H54 (cell line): ENCODE results near the gene SOX30.
"Not testable (repeated sequence)": the region's sequence is repeated elsewhere in the genome, so short reads cannot be mapped to it uniquely, and the experiment has no call there.

Source experiments
- DNase-seq: peaks from one replicate; pipeline ENCODE4 v3.0.0; 2011; ENCODE audit warnings: low spot score, mixed read lengths; ENCODE audit not compliant: insufficient read length
- FAIRE-seq: peaks from 3 replicates; lab custom pipeline; 2011; peaks lifted over from hg19 to GRCh38; lab: Jason Lieb, UNC
- POLR2A ChIP-seq: IDR thresholded peaks from 2 replicates; pipeline ENCODE4 v1.6.1; 2011; ENCODE audit warnings: low read depth, mild to moderate bottlenecking, low read length

Gene SOX30

DNA sequence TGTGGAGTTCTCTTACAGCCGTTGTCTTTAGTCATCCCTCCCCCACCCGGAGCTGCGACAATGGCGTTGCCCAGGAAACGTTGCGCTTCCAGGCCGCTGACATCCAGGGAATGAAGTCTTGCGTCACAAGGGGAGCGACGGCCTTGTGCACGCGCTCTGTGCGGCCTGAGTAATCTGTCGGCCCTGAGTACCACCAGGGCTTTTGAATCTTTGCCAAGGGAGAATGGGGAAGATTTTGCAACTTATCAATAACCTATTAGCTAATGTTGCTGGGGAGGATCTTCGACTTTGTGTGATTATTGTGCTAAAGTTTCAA, at the start of gene SOX30:
Gene SOX30, minus strand, starts transcription at position 62 of the 316 bp plus-strand sequence. CDS start 360 bp downstream, outside the sequence.
- FAIRE-seq, result no peak
- no peak for DNase-seq
- TF ChIP-seq POLR2A, result no peak

DNA sequence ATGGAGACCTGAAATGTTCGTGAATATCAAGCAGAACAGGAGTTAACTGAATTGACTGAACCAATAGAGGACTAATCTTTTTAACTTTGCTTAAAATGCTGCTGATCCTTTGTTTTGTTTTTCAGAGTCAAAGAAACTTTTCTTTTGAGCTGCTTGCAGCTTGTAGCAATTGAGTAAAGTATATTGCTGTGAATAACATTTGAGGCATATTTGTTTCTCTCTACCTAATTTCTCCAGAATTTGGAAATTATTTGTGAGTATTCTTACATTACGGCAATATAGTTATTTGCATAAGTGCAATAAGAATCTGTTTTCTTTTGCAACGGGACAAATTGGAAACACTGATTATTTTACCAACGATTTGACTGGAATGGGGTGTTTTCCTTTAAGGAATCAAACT, 46.4 kb upstream of the SOX30 start:
- not testable (repeated sequence) for DNase-seq, FAIRE-seq

DNA sequence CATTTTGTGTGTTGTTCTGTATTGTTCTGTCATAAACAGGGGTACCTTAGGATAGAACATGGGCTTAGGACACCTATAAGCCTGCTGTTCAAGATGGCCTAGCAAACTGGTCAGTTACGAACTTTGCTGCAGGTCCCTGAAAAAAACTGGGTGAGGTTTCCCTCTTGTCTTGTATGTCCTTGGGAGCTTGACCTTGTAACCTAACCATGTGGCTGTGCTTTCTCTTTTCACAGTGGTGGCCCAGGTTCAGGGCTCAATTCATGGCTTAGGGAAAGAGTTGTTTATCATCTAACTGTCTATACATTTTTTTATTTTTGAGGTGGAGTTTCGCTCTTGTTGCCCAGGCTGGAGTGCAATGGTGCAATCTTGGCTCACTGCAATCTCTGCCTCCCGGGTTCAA, 43.9 kb upstream of the SOX30 start:
- not testable (repeated sequence) for FAIRE-seq, DNase-seq

DNA sequence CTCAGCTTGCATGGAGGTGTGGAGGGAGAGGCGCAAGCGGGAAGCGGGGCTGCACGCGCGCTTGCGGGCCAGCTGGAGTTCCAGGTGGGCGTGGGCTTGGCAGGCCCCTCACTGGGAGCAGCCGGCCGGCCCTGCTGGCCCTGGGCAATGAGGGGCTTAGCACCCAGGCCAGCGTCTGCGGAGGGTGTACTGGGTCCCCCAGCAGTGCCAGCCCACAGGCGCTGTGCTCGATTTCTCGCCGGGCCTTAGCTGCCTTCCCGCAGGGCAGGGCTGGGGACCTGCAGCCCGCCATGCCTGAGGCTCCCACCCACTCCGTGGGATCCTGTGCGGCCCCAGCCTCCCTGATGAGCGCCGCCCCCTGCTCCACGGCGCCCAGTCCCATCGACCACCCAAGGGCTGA, 41.6 kb upstream of the SOX30 start:
- FAIRE-seq, result not testable (repeated sequence)

DNA sequence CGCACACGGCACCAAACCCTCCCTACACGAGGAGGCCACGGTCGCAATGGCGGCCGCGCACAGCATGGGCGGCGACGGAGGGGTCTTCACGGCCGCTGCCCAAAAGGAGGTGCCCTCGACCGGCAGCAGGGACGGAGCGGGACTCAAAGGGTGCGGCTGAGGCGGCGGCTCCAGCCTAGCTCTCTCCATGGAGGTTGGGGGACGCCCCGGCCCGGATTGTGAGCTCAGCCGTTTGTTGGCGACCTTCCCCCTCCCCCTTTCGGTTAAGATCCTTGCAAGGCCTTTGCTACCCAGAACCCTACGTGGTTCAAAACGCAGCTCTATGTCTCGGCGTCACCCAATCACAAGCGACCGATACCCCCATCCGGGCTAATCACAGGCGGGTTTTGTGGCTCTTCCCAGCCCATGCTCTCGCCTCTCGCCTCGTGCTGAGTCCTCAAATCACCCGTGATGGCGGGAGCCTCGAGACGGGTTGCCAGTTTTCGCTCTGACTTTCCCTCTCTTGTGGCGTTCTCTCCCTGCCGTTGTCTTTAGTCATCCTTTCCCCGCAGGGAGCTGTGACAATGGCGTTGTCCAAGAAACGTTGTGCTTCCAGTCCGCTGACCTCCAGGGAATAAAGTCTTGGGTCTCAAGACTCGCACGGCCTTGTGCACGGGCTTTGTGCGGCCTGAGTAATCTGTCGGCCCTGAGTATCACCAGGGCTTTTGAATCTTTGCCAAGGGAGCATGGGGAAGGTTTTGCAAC, 38.6 kb upstream of the SOX30 start:
- FAIRE-seq (no peak), DNase-seq (no peak)
- TF ChIP-seq POLR2A, result no peak

More for the DNA sequence above, 41.6 kb upstream of the SOX30 start:
- DNase-seq, result not testable (repeated sequence)

DNA sequence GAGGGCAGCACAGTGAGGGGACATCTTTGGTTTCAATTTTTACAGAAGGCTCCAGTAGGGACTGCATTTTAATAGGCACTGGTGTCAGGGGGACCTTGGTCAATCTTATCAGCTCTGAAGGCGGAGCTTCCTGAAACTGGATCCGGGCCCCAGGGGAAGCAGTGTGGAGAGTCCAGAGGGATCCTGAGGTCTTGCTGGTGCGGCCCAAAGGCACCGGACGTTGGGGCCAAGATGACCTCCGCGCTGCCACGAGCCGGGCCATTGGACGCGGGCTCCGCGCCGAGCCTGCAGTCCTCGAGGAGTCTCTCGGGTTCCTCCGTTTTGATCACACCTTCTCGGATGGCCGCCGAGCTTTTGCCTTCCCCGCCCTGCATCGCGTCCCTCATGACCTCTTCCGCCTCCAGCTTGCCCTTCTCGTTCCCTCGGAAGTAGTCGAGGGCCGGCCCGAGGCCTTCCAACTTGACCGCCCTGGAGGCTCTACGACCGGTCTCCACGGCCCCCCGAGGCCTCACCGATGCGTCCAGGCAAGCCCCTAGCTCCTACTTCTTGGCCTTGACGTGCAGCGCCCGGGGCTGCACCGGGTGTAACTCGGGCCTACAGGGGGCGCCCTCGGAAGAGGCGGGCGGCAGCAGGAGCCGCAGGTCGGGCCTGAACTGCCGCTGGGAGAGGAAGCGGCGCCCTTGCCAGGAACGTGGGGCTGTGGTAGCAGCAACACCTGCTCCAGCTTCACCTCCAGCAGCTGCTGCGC, 37.9 kb upstream of the SOX30 start:
- no peak for TF ChIP-seq POLR2A
- no peak for DNase-seq
- FAIRE-seq, result no peak

DNA sequence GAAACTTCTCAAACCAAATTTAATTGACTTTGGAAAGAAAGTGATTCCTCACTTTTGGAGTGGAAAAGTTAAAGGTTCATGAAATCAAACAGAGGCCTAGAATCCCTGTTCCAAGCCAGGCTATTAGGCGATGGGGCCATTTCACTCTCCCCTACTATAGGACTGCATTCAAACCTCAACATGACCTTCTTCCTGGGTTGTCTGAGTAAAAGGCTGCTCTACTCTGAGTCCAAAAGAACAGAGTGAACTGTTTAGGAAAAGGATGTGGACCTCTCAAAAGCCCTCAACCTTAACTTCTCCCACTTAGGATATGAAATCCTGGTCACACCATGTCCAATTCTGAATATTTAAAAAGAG, 34.9 kb upstream of the SOX30 start:
- FAIRE-seq (no peak), DNase-seq (no peak)
- no peak for TF ChIP-seq POLR2A

DNA sequence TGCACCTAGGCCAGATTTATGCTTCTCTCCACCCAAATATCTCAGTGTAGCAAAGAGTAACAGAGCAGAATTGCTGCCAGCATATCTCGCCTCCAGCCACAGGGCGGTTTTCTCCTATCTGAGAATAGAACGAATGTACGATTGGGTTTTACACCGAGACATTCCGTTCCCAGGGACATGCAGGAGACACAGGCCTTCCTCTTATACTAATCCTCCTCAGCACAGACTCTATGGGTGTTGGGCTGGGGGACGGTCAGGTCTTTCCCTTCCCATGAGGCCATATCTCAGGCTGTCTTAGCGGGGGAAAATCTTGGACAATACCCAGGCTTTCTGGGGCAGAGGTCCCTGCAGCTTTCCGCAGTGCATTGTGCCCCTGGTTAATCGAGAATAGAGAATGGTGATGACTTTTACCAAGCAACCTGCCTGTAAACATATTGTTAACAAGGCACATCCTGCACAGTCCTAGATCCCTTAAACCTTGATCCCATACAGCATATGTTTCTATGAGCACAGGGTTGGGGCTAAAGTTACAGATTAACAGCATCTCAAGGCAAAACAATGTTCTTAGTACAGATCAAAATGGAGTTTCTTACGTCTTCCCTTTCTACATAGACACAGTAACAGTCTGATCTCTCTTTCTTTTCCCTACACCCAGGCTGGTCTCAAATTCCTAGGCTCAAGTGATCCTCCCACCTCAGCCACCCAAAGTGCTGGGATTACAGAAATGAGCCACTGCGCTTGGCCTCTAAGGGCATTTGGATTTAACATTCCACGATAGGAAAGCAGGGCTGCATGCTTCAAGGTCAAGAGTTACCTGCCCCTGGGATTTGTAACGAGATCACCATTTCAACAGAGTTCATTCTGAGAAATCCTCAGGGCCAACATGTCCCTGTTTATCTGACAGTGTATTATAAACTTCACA, 34.3 kb upstream of the SOX30 start:
- not testable (repeated sequence) for DNase-seq

DNA sequence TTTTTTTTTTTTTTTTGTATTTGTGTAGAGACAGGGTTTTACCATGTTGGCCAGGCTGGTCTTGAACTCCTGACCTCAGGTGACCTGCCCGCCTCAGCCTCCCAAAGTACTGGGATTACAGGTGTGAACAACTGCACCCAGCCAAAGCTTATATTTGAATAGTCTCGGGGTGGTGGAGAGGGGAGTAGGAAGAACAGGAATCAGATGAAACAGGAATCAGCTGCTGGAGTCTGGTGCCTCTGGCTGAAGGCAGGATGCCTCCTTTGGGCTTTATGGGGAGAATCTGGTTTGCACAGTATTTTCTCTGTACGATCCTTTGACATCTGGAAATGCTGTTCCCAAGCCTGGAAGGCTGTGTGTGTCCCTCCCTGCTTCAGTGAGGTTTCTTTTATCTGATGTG, 30.0 kb upstream of the SOX30 start:
- no peak for TF ChIP-seq POLR2A
- FAIRE-seq, result no peak
- DNase-seq, result no peak

More for the DNA sequence above, 34.3 kb upstream of the SOX30 start:
- FAIRE-seq, result not testable (repeated sequence)

DNA sequence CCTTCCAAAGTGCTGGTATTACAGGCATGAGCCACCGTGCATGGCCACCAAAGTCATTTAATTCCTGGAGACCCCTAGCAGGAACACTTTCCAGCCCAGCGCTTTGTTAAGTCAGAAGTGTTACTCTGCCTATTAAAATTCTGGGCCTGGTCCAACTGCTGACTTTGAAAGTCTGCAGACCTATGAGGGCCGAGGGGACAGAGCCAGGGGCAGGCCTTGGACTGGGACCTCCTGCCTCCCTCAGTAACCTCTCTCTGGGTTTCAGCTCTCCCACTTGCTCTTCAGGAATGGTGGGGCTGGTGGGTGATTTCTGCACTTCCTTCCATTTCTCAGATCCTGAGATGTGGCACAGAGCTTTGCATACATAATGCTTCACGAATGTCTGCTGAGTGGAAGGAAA, 28.8 kb upstream of the SOX30 start:
- no peak for TF ChIP-seq POLR2A
- no peak for FAIRE-seq
- no peak for DNase-seq

DNA sequence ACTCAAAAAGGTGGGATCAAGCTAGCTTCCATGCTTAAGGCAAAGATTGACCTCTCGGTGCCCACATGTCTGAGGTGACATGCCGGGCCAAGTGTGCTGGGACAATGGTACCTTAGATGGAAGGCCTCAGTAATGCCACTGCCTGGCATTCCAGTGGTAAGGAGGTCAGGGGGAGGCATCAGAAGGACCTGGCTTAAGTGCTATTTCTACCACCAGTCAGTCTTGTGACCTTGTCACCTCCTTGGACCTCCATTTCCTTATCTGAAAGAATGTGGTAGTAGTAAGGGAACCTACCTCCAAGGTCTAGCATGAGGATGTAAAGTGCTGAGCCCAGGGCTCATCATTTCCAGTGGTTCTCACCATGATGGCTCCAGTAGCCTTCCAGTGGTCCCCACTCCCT, 28.0 kb upstream of the SOX30 start:
- no peak for TF ChIP-seq POLR2A
- DNase-seq, result no peak
- no peak for FAIRE-seq

DNA sequence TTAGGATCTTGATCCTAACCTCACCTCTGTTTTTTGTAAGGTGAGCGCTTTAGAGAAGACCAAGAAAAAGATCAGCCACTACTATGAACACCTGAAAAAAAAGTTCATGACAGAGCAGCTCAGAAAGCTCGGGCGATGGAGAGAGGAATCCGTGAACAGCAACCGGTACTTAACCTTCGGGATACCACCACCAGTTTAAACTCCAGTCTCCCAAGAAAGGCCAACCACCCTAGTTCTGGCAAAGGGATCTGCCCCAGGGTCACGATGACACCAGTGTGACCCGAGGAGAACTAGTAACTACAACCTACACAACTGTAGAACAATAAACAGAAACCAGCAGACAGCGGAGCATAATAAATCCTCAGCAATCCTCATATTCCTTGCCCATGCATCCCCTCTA, 27.6 kb upstream of the SOX30 start:
- DNase-seq, result no peak
- no peak for FAIRE-seq
- TF ChIP-seq POLR2A, result no peak

DNA sequence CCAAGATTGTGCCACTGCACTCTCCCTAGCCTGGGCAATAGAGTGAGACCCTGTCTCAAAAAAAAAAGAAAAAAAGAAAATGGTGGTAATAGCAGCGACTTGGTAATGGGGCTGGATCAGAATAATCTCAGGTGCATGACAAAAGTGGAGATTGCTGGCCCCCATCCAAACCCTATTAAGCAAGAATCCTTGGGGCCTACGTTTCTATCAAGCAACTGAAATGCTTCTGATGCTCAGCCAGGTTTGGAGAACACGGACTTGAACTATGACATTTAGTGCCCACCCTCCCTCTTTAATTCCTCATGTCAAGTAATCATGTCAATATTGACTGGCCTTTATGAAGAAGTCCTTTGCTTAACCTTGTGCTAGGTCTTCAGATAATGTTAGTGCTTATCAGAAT, 25.7 kb upstream of the SOX30 start:
- FAIRE-seq (no peak), DNase-seq (no peak)
- TF ChIP-seq POLR2A, result no peak

DNA sequence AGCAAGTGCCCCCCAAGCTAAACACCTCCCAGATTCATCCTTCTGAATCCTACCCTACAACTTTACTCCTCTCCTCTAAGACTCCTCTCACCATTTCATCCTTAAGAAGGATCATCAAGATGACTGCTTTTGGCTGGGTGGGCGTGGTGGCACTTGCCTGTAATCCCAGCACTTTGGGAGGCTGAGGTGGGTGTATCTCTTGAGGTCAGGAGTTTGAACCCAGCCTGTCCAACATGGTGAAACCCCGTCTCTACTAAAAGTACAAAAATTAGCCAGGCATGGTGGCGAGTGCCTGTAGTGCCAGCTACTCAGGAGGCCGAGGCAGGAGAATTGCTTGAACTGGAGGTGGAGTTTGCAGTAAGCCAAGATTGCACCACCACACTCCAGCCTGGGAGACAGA, 22.1 kb upstream of the SOX30 start:
- not testable (repeated sequence) for FAIRE-seq, DNase-seq
